CD14-positive monocyte (primary cell): Measurements from ENCODE around the gene ITPRIPL2. TPM values are rescaled to one million over a fixed set of nuclear protein-coding genes. Genes with fewer than 3 reads are reported as not detected.

ENCODE experiments used
- DNase-seq, 3 donors: peaks; one replicate each; pipeline ENCODE4 v3.0.0-alpha.2; 2011 to 2022
- H2AFZ ChIP-seq: 2 replicates; pipeline ENCODE4 v1.6.0; 2012; ENCODE audit warnings: mild to moderate bottlenecking, low read depth, low read length, inconsistent platforms; ENCODE audit not compliant: insufficient read depth, poor library complexity, severe bottlenecking
- H3K27ac ChIP-seq, 2 donors: 1 replicate in 1 of 2; 2 replicates in 1 of 2; pipeline ENCODE4 v1.5.1; 2012 to 2013; ENCODE audit warnings: low read length in 2 of 2, control low read depth in 1 of 2, inconsistent platforms in 1 of 2, low read depth in 1 of 2, mild to moderate bottlenecking in 1 of 2
- H3K27me3 ChIP-seq, 2 donors: one replicate each; pipeline versions ENCODE4 v1.6.0 to v1.6.1; 2011 to 2013; ENCODE audit warnings: low read length in 2 of 2; ENCODE audit not compliant: control insufficient read depth in 2 of 2, insufficient read depth in 2 of 2
- H3K36me3 ChIP-seq, 2 donors: replicated peaks in 1 of 2; 1 replicate in 1 of 2; 2 replicates in 1 of 2; pipeline versions ENCODE4 v1.5.1 to v1.6.1; 2012 to 2013; ENCODE audit warnings: low read length in 2 of 2, control low read depth in 1 of 2, inconsistent platforms in 1 of 2, mild to moderate bottlenecking in 1 of 2; ENCODE audit not compliant: insufficient read depth in 2 of 2, control insufficient read depth in 1 of 2
- H3K4me1 ChIP-seq, 2 donors: 1 replicate in 1 of 2; 2 replicates in 1 of 2; pipeline versions ENCODE4 v1.5.1 to v1.6.1; 2012 to 2013; ENCODE audit warnings: low read length in 2 of 2, control low read depth in 1 of 2, inconsistent platforms in 1 of 2, mild to moderate bottlenecking in 1 of 2, moderate library complexity in 1 of 2; ENCODE audit not compliant: insufficient read depth in 2 of 2, control insufficient read depth in 1 of 2
- H3K4me2 ChIP-seq: replicated peaks from 2 replicates; pipeline ENCODE3; 2012; ENCODE audit warnings: low read length, moderate library complexity, mild to moderate bottlenecking; ENCODE audit not compliant: poor library complexity, severe bottlenecking; ENCODE audit errors: extremely low read depth
- H3K4me3 ChIP-seq, 3 experiments: fragments of 200-600 bp in 1 of 3; sonication (generic) in 1 of 3; replicated peaks in 1 of 3; 1 replicate in 2 of 3; 2 replicates in 1 of 3; pipeline ENCODE4 v1.5.1; 2011 to 2013; ENCODE audit warnings: low read length in 3 of 3, mild to moderate bottlenecking in 3 of 3, control low read depth in 2 of 3, low read depth in 2 of 3, inconsistent platforms in 1 of 3, moderate library complexity in 1 of 3
- H3K79me2 ChIP-seq: 2 replicates; pipeline ENCODE4 v1.6.0; 2012; ENCODE audit warnings: mild to moderate bottlenecking, control low read depth, inconsistent platforms, low read length, moderate library complexity; ENCODE audit not compliant: insufficient read depth
- H3K9ac ChIP-seq: 2 replicates; pipeline ENCODE4 v1.6.0; 2017; ENCODE audit warnings: low read length, mild to moderate bottlenecking; ENCODE audit not compliant: insufficient read depth, poor library complexity, severe bottlenecking
- H3K9me3 ChIP-seq, 2 donors: replicated peaks in 1 of 2; 1 replicate in 1 of 2; 2 replicates in 1 of 2; pipeline versions ENCODE4 v1.5.1 to v1.6.1; 2012 to 2013; ENCODE audit warnings: low read length in 2 of 2, control low read depth in 1 of 2; ENCODE audit not compliant: control insufficient read depth in 1 of 2, insufficient read depth in 1 of 2
- H4K20me1 ChIP-seq: 2 replicates; pipeline ENCODE4 v1.6.0; 2012; ENCODE audit warnings: mild to moderate bottlenecking, low read length, control low read depth, moderate library complexity; ENCODE audit not compliant: insufficient read depth
- H3K27ac Mint-ChIP-seq, 7 donors: one replicate each; pipeline ENCODE4 v1.8.0; 2020; ENCODE audit warnings: mild to moderate bottlenecking in 7 of 7, mixed read lengths in 7 of 7, moderate library complexity in 6 of 7, inconsistent platforms in 2 of 7
- H3K27me3 Mint-ChIP-seq, 3 donors: one replicate each; pipeline ENCODE4 v1.8.0; 2021 to 2022; ENCODE audit warnings: low read depth in 3 of 3, mild to moderate bottlenecking in 3 of 3, mixed read lengths in 3 of 3, moderate library complexity in 3 of 3, inconsistent platforms in 1 of 3
- H3K36me3 Mint-ChIP-seq, 2 donors: one replicate each; pipeline ENCODE4 v1.8.0; 2020; ENCODE audit warnings: mixed read lengths in 2 of 2, inconsistent platforms in 1 of 2, mild to moderate bottlenecking in 1 of 2
- H3K4me1 Mint-ChIP-seq: one replicate; pipeline ENCODE4 v1.8.0; 2020; ENCODE audit warnings: mild to moderate bottlenecking, mixed read lengths
- H3K4me3 Mint-ChIP-seq, 2 donors: one replicate each; pipeline ENCODE4 v1.8.0; 2020; ENCODE audit warnings: mild to moderate bottlenecking in 2 of 2, mixed read lengths in 2 of 2, moderate library complexity in 1 of 2
- H3K9me3 Mint-ChIP-seq, 7 donors: one replicate each; pipeline ENCODE4 v1.8.0; 2020 to 2022; ENCODE audit warnings: mixed read lengths in 7 of 7, mild to moderate bottlenecking in 6 of 7, moderate library complexity in 6 of 7, inconsistent platforms in 2 of 7
- CTCF ChIP-seq: fragments of 200-600 bp; IDR thresholded peaks from one replicate; pipeline ENCODE4 v1.8.0; 2022; ENCODE audit warnings: antibody characterized with exemption, mild to moderate bottlenecking
- WGBS: methylation state at CpG from one replicate; pipeline ENCODE4 v1.1.5; 2013; ENCODE audit warnings: missing lambda C conversion rate; ENCODE audit not compliant: insufficient coverage; 5-methylcytosine and 5-hydroxymethylcytosine counted together
- intact Hi-C, 2 donors: fragments of 100-400 bp; cut with micrococcal nuclease; formaldehyde crosslinking; loops; one replicate each; pipeline versions ENCODE4 v1.15.0 to v1.15.1; 2023
- polyA plus RNA-seq, 3 donors: library from polyadenylated mRNA; depleted of rRNA in 1 of 3; unstranded in 2 of 3; stranded (reverse) in 1 of 3; fragments of 300-500 nt in 2 of 3; fragments of >200 nt in 1 of 3; fragmentation: Illumina TruSeq in 2 of 3; gene quantifications; 1 replicate in 2 of 3; 2 replicates in 1 of 3; pipeline ENCODE4 v1.2.3, GENCODE V29; 2012 to 2021

The ITPRIPL2 gene
- polyA plus RNA-seq, 3 donors, result 7.9 to 9.0 (median 8.2) TPM

GRCh38 chr16:19110537-19111360 lies 3.0 kb upstream of the ITPRIPL2 start:
- Mint-ChIP-seq H3K4me3 (no peak overlapping the region), H3K4me1 (peaks cover 56% of the 10 kb centered on the region), H3K9me3 (no peaks in the 10 kb centered on the region), H3K27me3 (peaks cover 0 to 4% (median 2%) of the 10 kb centered on the region in 3 donors), H3K27ac (no peak overlapping the region), H3K36me3 (peaks cover 4 to 6% of the 10 kb centered on the region in 2 donors)
- Histone ChIP-seq H3K9me3 (no peaks in the 10 kb centered on the region), H3K4me1 (peaks cover 54 to 57% of the 10 kb centered on the region in 2 donors), H2AFZ (no peak overlapping the region), H3K79me2 (peaks cover 22% of the 10 kb centered on the region), H3K4me3 (no peak overlapping the region), H3K27ac (no peak overlapping the region), H3K4me2 (no peak overlapping the region), H3K27me3 (no peaks in the 10 kb centered on the region), H4K20me1 (peaks cover 11% of the 10 kb centered on the region), H3K9ac (no peak overlapping the region), H3K36me3 (no peaks in the 10 kb centered on the region)
- intact Hi-C loops, result no loop called here
- DNase-seq, result no peak
- TF ChIP-seq CTCF, result no peak
- 100% methylated on average over 2 of the region's 4 CpGs for WGBS

GRCh38 chr16:19112099-19112407 lies 1.7 kb upstream of the ITPRIPL2 start:
- peaks cover 33% of the 10 kb centered on the region for H3K79me2 ChIP-seq
- no peak for DNase-seq
- H3K4me1 ChIP-seq, result peaks cover 54 to 57% of the 10 kb centered on the region in 2 donors
- no peak overlapping the region for H3K9ac ChIP-seq
- Mint-ChIP-seq H3K27ac (peak overlapping the region in 1 of 7 donors; percentile 59), H3K4me1 (peaks cover 56% of the 10 kb centered on the region), H3K36me3 (peaks cover 4 to 6% of the 10 kb centered on the region in 2 donors), H3K9me3 (no peaks in the 10 kb centered on the region), H3K27me3 (peaks cover 0 to 4% (median 2%) of the 10 kb centered on the region in 3 donors), H3K4me3 (peak overlapping the region in 1 of 2 donors; percentile 49)
- H3K4me3 ChIP-seq, result no peak overlapping the region
- H3K9me3 ChIP-seq, result no peaks in the 10 kb centered on the region
- no peak overlapping the region for H2AFZ ChIP-seq
- TF ChIP-seq CTCF, result no peak
- no peak overlapping the region for H3K27ac ChIP-seq
- H3K4me2 ChIP-seq, result no peak overlapping the region
- 94% methylated on average over 2 of the region's 2 CpGs for WGBS
- intact Hi-C loops, result no loop called here
- H3K36me3 ChIP-seq, result no peaks in the 10 kb centered on the region
- H4K20me1 ChIP-seq, result peaks cover 21% of the 10 kb centered on the region
- no peaks in the 10 kb centered on the region for H3K27me3 ChIP-seq
